HG03354 (cell line): ENCODE data around the gene XCL2.
"Not testable (repeated sequence)": the region's sequence is repeated elsewhere in the genome, so short reads cannot be mapped to it uniquely, and the experiment has no call there.

Experiments used
- ATAC-seq: cut with Tn5 transposase; IDR thresholded peaks from one replicate; pipeline ENCODE4 v1.9.1; 2021; ENCODE audit warnings: mild to moderate bottlenecking; ENCODE audit not compliant: unreplicated experiment, poor library complexity, severe bottlenecking

XCL2 gene

GRCh38 chr1:168543840-168544498 lies at the start of gene XCL2:
XCL2 (minus strand) TSS chr1:168543997; CDS start chr1:168543964, 33 bp downstream.
- ATAC-seq, result not testable (repeated sequence)

- no peak for ATAC-seq
Measured at GRCh38 chr1:168591641-168592250, 47.9 kb upstream of the XCL2 start.

GRCh38 chr1:168591066-168591465 lies 47.3 kb upstream of the XCL2 start:
- no peak for ATAC-seq

- ATAC-seq, result no peak
Measured at GRCh38 chr1:168589167-168589566, 45.4 kb upstream of the XCL2 start.

GRCh38 chr1:168585937-168586336 lies 42.1 kb upstream of the XCL2 start:
- no peak for ATAC-seq

GRCh38 chr1:168585191-168585590 lies 41.4 kb upstream of the XCL2 start:
- ATAC-seq, result no peak

- ATAC-seq, result no peak
Measured at GRCh38 chr1:168583571-168583970, 39.8 kb upstream of the XCL2 start.

- ATAC-seq, result no peak
Measured at GRCh38 chr1:168582688-168583336, 39.0 kb upstream of the XCL2 start.

- no peak for ATAC-seq
Measured at GRCh38 chr1:168581817-168582572, 38.2 kb upstream of the XCL2 start.

GRCh38 chr1:168580991-168581390 lies 37.2 kb upstream of the XCL2 start:
- ATAC-seq, result not testable (repeated sequence)

GRCh38 chr1:168580290-168580689 lies 36.5 kb upstream of the XCL2 start:
- ATAC-seq, result not testable (repeated sequence)

GRCh38 chr1:168578531-168579185 lies 34.9 kb upstream of the XCL2 start:
- ATAC-seq, result not testable (repeated sequence)

- not testable (repeated sequence) for ATAC-seq
Measured at GRCh38 chr1:168576245-168576688, 32.5 kb upstream of the XCL2 start, which contains the start of gene XCL1. XCL1 (plus strand) TSS chr1:168576605; CDS start chr1:168576638, 33 bp downstream.

GRCh38 chr1:168574234-168574633 lies 30.4 kb upstream of the XCL2 start:
- ATAC-seq, result not testable (repeated sequence)

GRCh38 chr1:168572633-168573032 lies 28.8 kb upstream of the XCL2 start:
- no peak for ATAC-seq

- ATAC-seq, result no peak
Measured at GRCh38 chr1:168570652-168571051, 26.9 kb upstream of the XCL2 start.

GRCh38 chr1:168568346-168568745 lies 24.5 kb upstream of the XCL2 start:
- ATAC-seq, result no peak

GRCh38 chr1:168567568-168567967 lies 23.8 kb upstream of the XCL2 start:
- no peak for ATAC-seq

GRCh38 chr1:168567007-168567406 lies 23.2 kb upstream of the XCL2 start:
- no peak for ATAC-seq

GRCh38 chr1:168565825-168566224 lies 22.0 kb upstream of the XCL2 start:
- ATAC-seq, result no peak
